Stimulated activated CD4-positive, alpha-beta T cell treated with anti-CD3 and anti-CD28 coated beads, Interleukin-2, amount 100 ng/mL, for 4 hours (primary cell): Measurements from ENCODE around the gene FIP1L1.

Experiments
- DNase-seq: peaks from one replicate; pipeline ENCODE4 v3.0.0-alpha.2; 2020; ENCODE audit warnings: low read depth

The FIP1L1 gene

GRCh38 chr4:53477038-53477565 lies 99.7 kb downstream of the FIP1L1 start:
- no peak for DNase-seq

- DNase-seq: no peak
Measured at GRCh38 chr4:53477636-53478035, 100.2 kb downstream of the FIP1L1 start.

- DNase-seq: no peak
Measured at GRCh38 chr4:53478671-53479456, 101.4 kb downstream of the FIP1L1 start.

GRCh38 chr4:53479736-53480525 lies 102.5 kb downstream of the FIP1L1 start:
- no peak for DNase-seq

- DNase-seq: no peak
Measured at GRCh38 chr4:53480909-53481308, 103.5 kb downstream of the FIP1L1 start.

GRCh38 chr4:53481586-53481985 lies 104.1 kb downstream of the FIP1L1 start:
- no peak for DNase-seq

- no peak for DNase-seq
Measured at GRCh38 chr4:53483250-53483649, 105.8 kb downstream of the FIP1L1 start.

GRCh38 chr4:53484911-53485657 lies 107.6 kb downstream of the FIP1L1 start:
- DNase-seq: no peak

- DNase-seq: no peak
Measured at GRCh38 chr4:53485658-53486040, 108.2 kb downstream of the FIP1L1 start.

- DNase-seq: no peak
Measured at GRCh38 chr4:53487766-53488165, 110.3 kb downstream of the FIP1L1 start.

GRCh38 chr4:53489279-53489889 lies 111.9 kb downstream of the FIP1L1 start:
- DNase-seq: no peak

GRCh38 chr4:53490161-53490956 lies 112.9 kb downstream of the FIP1L1 start:
- no peak for DNase-seq

GRCh38 chr4:53490965-53491622 lies 113.7 kb downstream of the FIP1L1 start:
- DNase-seq: no peak

GRCh38 chr4:53494851-53495250 lies 117.4 kb downstream of the FIP1L1 start:
- DNase-seq: no peak

- DNase-seq: no peak
Measured at GRCh38 chr4:53497487-53498244, 120.2 kb downstream of the FIP1L1 start.

GRCh38 chr4:53498706-53499105 lies 121.3 kb downstream of the FIP1L1 start:
- DNase-seq: no peak

- no peak for DNase-seq
Measured at GRCh38 chr4:53499791-53500190, 122.3 kb downstream of the FIP1L1 start.

GRCh38 chr4:53500546-53500945 lies 123.1 kb downstream of the FIP1L1 start:
- DNase-seq: no peak

GRCh38 chr4:53501561-53501960 lies 124.1 kb downstream of the FIP1L1 start:
- DNase-seq: no peak

- DNase-seq: no peak
Measured at GRCh38 chr4:53502094-53502493, 124.7 kb downstream of the FIP1L1 start.
